ENCODE measurements around the gene PIP.
"Not testable (repeated sequence)": the region's sequence is repeated elsewhere in the genome, so short reads cannot be mapped to it uniquely, and the experiment has no call there.

PIP gene

DNA sequence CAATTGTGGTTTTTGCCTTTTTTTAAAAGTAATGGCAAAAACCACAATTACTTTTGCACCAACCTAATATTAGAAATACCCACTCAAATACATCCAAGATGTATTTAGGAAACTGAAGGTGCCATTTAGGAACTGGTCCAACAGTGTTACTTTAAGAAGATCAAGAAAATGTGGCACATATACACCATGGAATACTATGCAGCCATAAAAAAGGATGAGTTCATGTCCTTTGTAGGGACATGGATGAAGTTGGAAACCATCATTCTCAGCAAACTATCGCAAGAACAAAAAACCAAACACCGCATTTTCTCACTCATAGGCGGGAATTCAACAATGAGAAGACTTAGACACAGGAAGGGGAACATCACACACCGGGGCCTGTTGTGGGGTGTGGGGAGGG is 48.9 kb downstream of the PIP start:
- not testable (repeated sequence) for DNase-seq

DNA sequence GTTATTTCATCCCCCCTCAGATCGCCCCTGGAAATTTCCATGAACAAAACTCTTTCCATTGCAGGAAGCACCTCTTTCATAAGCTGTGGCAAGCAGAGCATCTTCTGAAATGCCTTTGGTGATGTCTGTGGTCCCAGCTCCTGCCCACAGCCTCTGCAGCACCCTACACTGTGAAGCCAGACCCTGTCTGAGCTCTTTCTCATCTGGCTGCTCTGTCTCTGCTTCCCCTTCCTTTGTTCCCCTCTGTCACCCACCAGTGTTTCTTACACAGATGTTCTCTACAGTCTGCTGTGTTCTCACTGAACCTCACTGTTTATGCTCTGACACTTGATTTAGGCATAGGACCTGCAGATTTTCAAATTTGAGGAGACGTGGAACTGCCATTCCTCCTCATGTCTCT is 49.5 kb downstream of the PIP start:
- no peak for DNase-seq

DNA sequence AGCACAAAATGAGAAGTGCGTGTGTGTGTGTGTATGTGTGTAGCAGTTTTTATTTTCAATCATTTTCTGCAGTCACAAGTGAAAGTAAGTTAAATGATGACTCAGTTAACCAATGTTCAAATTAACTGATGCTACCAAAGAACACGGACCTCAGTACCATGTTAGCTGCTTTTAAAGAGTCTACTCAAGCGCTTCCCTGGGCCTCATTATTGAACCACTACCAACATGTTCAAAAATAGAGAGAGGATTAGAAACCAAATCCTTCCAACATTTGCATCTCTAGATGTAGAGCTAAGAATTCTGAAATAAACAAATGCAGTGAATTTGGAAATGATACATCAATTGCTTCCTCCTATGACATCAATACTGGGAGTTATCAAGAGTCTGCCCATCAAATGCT is 51.1 kb downstream of the PIP start, which contains the start of gene TAS2R39:
Gene TAS2R39, plus strand, starts transcription at position 396 of the 400 bp plus-strand sequence. Its CDS starts 0 bp downstream, at position 396.
- DNase-seq = no peak

DNA sequence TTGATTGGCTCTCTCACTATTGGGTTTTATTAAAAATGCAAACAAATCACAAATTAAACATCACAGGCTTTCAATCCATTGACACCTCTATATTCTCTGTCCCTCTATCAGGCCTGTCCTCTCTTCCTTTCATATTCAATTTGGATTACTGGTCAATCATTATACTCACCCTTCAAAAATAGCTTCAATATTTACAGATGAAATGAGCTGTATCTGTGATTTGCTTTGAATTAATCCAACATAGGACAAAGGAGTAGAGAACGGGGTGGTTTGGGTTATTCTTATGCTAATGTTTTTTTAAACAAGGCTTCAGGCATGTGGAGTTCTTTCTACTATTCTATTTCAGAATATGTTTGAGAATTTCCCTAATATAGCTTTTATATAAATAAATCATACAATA is 53.7 kb downstream of the PIP start:
- DNase-seq = no peak

DNA sequence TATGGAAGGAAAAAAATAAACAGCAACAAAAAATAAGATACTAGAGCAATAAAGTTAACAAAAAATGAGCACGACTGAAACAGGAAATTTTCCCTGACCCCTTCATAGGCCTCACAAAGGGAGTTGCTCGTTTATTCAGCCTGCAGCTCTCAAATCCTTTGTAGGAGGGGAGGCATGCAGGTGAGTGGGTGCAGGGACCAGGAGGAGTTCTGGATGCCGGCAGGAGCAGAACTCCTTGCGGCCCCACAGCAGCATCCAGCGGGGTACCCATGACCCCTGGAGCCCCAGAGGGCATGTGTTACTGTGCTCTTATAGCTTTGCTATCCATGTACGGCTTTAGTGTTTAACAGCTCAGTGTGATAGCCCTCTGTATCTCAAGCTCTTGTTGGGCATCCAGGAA is 57.1 kb downstream of the PIP start:
- DNase-seq = no peak
